Measurements from ENCODE around the gene DCDC2B.
"Not testable (repeated sequence)": the region's sequence is repeated elsewhere in the genome, so short reads cannot be mapped to it uniquely, and the experiment has no call there.

DCDC2B gene

DNA sequence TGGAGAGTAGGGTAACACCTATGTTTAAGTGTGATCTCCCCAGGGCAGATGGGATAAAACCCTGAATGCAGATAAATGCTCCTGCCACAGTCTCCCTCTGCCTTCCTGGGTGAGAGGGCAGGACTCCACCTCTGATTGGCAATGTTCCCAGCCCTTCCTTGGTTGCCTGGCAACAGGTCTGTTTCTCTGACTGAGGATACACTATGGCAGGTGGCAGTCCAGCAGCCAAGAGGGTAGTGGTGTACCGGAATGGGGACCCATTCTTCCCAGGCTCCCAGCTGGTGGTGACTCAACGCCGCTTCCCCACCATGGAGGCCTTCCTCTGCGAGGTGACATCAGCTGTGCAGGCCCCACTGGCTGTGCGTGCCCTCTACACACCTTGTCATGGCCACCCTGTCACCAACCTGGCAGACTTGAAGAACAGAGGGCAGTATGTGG is at the start of gene DCDC2B:
TSS of gene DCDC2B (plus strand) at position 199 of the 438 bp plus-strand sequence. CDS start at position 204, 5 bp downstream.
- no peak for DNase-seq

DNA sequence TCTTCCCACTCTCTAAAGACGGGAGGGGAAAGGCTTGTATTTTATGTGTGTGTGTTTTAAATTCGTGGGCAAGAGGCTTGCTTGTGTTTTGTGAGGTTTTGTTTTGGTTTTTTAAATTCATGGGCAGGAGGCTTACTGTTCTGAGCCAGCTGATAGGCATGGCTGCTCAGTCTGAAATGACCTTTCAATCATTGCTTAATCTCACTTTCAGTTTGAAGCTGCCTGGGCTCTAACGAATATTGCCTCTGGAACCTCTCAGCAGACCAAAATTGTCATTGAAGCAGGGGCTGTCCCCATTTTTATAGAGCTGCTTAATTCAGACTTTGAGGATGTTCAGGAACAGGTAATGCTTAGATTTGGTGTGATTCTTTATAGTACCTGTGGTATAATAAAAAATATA is 49.7 kb upstream of the DCDC2B start:
- DNase-seq: no peak

- DNase-seq: no peak
Measured at GRCh38 chr1:32163405-32163804, 45.5 kb upstream of the DCDC2B start.

GRCh38 chr1:32165633-32166032 is 43.3 kb upstream of the DCDC2B start:
- not testable (repeated sequence) for DNase-seq

- no peak for DNase-seq
Measured at GRCh38 chr1:32170991-32171390, 37.9 kb upstream of the DCDC2B start.

DNA sequence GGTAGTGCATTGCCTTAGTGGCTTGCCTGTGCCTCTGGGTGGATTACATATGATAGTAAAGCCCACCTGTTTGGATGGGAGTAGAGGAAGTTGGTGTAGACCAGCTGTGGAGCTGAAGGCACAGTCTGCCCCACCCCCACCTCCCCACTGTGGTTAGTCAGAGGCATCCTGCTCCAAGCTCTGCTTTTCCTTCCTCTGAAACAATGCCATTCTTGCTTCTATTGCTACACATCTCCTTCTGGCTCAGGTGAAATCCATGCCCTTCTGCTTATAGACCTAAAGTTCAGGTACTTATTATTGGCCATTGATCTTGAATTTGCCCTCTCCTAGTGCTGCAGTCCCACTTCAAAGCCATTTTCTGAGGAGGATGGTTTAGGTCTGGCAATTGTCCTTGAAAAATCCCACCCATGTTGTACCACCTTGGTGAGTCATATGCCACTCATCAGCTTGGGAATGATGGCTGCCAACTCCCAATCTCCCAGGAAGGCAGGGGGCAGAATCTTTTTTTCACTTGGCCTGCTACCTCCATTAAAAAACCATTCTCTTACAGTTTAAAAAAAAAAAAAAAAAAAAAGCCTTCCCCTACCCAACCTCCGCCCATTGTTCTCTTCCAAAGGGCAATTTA is 36.2 kb upstream of the DCDC2B start:
- DNase-seq: no peak

DNA sequence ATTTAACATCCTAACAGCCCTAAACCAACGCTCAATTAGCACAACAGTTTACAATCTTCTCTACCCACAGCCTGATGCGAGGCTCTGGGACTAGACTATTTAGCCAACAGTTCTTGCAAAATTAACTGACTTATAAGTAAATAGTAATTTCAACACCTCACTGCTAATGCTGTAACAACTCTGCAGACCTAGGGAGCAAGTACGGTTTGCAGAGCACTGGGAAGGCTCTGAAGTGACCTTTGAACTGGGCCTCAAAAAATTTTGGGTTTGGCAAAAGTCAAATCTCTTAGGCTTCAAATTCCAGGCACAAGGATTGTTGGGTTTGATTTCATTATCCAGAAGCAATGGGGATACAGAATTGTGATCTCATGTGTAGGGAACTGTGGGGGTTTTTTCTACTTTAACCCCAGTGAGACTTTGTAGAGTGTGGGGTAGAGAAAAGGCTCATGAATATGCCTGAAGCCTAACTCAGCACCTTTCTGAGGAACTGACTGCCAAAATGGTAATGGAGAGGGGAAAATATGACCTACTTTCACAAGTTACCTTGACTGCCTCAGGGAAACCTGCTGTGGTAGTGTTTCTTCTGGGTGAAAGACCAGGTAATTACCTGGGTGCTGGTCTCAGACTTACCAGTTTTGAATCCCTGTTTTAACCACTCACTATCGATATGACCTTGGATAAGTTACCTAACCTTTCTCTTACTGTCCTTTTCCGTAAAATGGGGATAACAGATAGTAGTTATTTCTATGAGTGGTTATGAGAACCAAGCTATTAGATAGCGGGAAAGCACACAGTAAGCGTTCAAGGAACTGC is 30.3 kb upstream of the DCDC2B start:
- DNase-seq: no peak

DNA sequence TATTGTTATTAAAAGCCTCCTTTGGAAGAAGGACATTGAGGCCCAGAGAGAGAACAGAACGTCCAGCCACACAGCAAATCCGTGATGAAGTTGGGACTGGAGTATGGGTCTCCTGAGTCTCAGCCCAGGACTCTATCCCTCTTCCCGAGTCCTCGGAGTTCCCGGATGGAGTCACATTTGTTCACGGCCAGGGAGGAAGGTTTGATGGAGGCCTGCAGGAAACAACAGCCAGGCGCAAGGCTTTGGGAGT is 29.8 kb upstream of the DCDC2B start:
- no peak for DNase-seq

- DNase-seq: peak; percentile 94 to 95
Measured at GRCh38 chr1:32179443-32180185, 29.3 kb upstream of the DCDC2B start, which contains the start of gene TXLNA. Gene TXLNA, plus strand, starts transcription at chr1:32179675. Its CDS starts 671 bp downstream, at chr1:32180346.

DNA sequence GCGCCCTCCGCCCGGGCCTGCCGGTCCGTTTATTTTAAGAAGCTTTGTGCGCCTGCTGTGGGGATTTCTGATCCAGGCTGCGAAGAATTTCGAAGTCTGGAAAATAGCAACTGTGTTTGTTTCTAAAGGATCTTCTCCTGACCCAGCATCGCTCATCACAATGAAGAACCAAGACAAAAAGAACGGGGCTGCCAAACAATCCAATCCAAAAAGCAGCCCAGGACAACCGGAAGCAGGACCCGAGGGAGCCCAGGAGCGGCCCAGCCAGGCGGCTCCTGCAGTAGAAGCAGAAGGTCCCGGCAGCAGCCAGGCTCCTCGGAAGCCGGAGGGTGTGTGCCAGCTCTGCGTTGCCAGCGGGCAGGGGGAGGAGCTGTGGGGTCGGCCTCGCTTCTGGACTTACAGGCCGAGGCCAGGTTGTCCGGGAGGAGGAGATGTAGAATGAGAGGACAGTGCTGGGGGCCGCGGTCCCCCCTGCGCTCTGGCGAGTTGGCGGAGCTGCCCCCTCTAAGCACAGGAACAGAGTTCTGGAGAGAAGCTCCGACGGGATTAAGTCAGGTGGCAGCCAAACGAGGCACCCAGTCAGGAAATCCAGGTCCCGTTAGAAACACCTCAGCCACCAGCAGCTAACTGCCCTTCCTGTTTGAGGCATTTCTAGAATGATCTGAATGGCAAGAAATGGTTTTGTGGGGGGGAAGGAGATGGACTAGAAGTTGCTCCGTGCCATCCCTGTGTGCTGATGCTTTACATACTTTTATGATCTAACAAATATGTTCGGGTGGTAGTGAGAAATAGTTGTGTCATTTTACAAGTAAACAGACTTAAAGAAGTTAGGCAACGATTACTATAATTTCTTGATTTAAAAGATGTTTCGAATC is 28.5 kb upstream of the DCDC2B start:
- peak; percentile 52 to 62 for DNase-seq

- no peak for DNase-seq
Measured at GRCh38 chr1:32181065-32181464, 27.8 kb upstream of the DCDC2B start.

DNA sequence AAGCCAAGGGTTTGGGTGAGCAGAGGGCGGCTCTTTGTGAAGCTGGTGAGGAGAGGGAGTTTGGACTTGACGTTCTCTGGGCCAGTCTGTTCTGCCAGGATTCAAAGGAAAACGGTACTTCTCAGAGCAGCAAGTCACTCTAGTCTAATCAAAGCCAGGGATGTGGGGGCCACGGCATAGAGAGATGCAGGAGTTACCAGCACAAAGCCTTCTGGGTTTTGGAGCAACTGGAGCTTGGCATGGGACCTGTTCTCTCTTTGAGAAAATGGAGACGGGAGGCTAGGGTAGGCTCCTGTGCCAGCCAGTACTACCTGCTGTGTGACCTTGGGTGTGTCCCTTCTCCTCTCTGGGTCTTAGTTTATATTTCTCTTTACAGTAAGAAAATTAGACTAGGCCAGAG is 27.3 kb upstream of the DCDC2B start:
- DNase-seq: no peak

- DNase-seq: no peak
Measured at GRCh38 chr1:32182060-32182459, 26.8 kb upstream of the DCDC2B start.

- no peak for DNase-seq
Measured at GRCh38 chr1:32184650-32185049, 24.2 kb upstream of the DCDC2B start.

- no peak for DNase-seq
Measured at GRCh38 chr1:32186077-32186476, 22.8 kb upstream of the DCDC2B start.

DNA sequence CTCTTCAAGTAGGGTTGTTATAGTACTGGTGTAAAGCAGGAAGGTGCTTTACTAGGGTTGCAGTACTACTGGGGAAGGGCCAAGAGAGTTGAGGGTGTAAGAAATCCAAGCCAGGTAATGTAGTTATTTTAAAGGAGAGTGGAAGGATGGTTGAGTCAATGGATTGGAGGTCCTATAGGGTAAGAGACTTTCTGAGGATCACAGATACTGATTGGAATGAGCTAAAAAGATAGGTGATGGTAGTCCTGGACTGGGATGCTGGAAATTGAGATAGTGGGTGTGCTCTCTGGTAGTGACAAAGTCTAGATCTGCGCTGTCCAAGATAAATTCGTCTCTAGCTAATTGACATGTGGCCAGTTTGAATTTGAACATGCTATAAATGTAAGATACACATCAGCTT is 22.4 kb upstream of the DCDC2B start:
- DNase-seq: no peak

GRCh38 chr1:32187850-32188249 is 21.0 kb upstream of the DCDC2B start:
- DNase-seq: no peak

GRCh38 chr1:32192220-32192948 is 16.5 kb upstream of the DCDC2B start:
- DNase-seq: no peak

DNA sequence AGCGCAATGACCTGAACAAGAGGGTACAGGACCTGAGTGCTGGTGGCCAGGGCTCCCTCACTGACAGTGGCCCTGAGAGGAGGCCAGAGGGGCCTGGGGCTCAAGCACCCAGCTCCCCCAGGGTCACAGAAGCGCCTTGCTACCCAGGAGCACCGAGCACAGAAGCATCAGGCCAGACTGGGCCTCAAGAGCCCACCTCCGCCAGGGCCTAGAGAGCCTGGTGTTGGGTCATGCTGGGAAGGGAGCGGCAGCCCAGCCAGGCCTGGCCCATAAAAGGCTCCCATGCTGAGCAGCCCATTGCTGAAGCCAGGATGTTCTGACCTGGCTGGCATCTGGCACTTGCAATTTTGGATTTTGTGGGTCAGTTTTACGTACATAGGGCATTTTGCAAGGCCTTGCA is 13.9 kb upstream of the DCDC2B start:
- DNase-seq: no peak

- DNase-seq: no peak
Measured at GRCh38 chr1:32195531-32195930, 13.4 kb upstream of the DCDC2B start.

GRCh38 chr1:32195972-32196823 is 12.7 kb upstream of the DCDC2B start:
- no peak for DNase-seq

Measured in activated T-cell treated with anti-CD3 and anti-CD28 coated beads, Interleukin-2, amount 50 U/mL, for 48 hours (primary cell).